Measurements from ENCODE around the gene PCP2. TPM values are rescaled to one million over a fixed set of nuclear protein-coding genes. Genes with fewer than 3 reads are reported as not detected.

PCP2 gene
- total RNA-seq, 1 donor from 2014 or later = 2.7 TPM

DNA sequence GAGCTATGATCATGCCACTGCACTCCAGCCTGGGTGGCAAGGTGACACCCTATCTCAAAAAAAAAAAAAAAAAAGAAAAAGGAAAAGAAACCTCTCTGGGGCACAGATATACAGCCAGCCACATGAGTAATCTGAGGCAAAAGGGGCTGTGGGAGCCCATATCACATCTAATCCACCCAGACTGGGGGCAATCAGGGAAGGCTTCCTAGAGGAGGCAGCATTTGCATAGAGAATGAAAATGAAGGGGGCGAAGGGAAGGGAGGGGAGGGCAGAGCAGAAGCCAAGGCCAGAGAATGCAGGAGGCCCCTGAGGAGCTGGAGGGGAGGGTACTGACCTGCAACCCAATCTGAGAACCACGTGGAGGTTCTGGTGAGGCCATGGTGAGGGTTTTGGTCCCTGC is 16.6 kb upstream of the PCP2 start:
- intact Hi-C loops (cut with micrococcal nuclease) = no loop called here
- TF ChIP-seq, protein P1, sequence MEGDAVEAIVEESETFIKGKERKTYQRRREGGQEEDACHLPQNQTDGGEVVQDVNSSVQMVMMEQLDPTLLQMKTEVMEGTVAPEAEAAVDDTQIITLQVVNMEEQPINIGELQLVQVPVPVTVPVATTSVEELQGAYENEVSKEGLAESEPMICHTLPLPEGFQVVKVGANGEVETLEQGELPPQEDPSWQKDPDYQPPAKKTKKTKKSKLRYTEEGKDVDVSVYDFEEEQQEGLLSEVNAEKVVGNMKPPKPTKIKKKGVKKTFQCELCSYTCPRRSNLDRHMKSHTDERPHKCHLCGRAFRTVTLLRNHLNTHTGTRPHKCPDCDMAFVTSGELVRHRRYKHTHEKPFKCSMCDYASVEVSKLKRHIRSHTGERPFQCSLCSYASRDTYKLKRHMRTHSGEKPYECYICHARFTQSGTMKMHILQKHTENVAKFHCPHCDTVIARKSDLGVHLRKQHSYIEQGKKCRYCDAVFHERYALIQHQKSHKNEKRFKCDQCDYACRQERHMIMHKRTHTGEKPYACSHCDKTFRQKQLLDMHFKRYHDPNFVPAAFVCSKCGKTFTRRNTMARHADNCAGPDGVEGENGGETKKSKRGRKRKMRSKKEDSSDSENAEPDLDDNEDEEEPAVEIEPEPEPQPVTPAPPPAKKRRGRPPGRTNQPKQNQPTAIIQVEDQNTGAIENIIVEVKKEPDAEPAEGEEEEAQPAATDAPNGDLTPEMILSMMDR (IDR thresholded peaks at IDR 0.05; ENCODE audit: borderline replicate concordance) = no peak
- Histone ChIP-seq H3K9me3 (replicated peaks) (no peaks in the 10 kb centered on the region), H3K36me3 (no peaks in the 10 kb centered on the region), H3K4me3 (no peak overlapping the region), H3K27me3 (ENCODE audit: low read depth) (peaks cover 25% of the 10 kb centered on the region), H3K4me1 (peaks cover 9% of the 10 kb centered on the region), H3K27ac (replicated peaks) (no peak overlapping the region)
- no peak for DNase-seq

DNA sequence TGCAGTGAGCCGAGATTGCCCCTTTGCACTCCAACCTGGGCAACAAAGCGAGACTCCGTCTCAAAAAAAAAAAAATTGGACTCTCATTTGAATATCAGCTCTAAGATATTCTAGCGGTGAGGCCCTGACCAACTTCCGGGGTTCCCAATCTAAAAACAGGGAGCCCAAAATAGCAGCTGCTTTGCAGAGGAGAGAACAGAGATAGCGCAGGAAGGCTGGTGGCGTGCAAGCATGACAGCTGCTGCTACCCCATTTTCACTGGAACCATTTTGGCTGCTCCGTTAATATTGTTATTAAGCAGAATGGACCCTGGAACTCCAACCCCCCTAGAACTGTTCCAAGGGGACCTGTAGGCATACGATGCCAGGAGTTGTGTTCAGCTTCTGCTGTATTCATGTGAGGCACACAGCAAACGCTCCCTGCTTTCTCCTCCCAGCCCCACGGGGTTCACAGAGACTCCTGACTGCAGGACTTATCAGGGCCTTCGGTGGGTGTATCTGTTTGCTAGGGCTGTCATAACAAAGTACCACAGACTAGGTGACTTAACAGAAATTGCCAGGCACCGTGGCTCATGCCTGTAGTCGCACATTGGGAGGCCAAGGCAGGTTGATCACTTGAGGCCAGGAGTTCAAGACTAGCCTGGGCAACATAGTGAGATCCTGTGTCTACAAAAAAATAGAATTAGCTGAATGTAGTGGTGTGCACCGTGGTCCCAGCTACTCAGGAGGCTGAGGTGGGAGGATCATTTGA is 14.9 kb upstream of the PCP2 start:
- DNase-seq = no peak
- Histone ChIP-seq H3K4me3 (no peak overlapping the region), H3K36me3 (no peaks in the 10 kb centered on the region), H3K9me3 (replicated peaks) (no peaks in the 10 kb centered on the region), H3K27me3 (ENCODE audit: low read depth) (peaks cover 32% of the 10 kb centered on the region), H3K4me1 (peaks cover 9% of the 10 kb centered on the region), H3K27ac (replicated peaks) (no peak overlapping the region)
- intact Hi-C loops (cut with micrococcal nuclease) = no loop called here
- TF ChIP-seq, protein P1 (IDR thresholded peaks at IDR 0.05; ENCODE audit: borderline replicate concordance) = no peak

DNA sequence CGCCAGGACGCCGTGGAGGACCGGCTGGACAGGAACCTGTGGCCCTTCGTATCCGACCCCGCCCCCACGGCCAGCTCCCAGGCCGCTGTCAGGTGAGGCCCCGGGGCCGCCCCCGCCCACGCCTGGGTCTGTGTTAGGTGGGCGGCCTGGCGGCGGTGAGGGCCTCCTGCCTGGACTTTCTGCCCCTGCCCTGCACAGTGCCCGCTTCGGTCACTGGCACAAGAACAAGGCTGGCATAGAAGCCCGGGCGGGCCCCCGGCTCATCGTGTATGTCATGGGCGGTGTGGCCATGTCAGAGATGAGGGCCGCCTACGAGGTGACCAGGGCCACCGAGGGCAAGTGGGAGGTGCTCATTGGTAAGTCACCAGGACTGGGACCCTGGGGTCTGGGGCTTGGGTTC is 13.6 kb upstream of the PCP2 start:
- peaks cover 6% of the 10 kb centered on the region for H3K4me1 ChIP-seq
- H3K27ac ChIP-seq (replicated peaks) = no peak overlapping the region
- peaks cover 34% of the 10 kb centered on the region for H3K27me3 ChIP-seq (ENCODE audit: low read depth)
- no peak overlapping the region for H3K4me3 ChIP-seq
- intact Hi-C loops (cut with micrococcal nuclease) = no loop called here
- TF ChIP-seq, protein P1 (IDR thresholded peaks at IDR 0.05; ENCODE audit: borderline replicate concordance) = no peak
- H3K9me3 ChIP-seq (replicated peaks) = no peaks in the 10 kb centered on the region
- H3K36me3 ChIP-seq = no peaks in the 10 kb centered on the region
- DNase-seq = no peak

DNA sequence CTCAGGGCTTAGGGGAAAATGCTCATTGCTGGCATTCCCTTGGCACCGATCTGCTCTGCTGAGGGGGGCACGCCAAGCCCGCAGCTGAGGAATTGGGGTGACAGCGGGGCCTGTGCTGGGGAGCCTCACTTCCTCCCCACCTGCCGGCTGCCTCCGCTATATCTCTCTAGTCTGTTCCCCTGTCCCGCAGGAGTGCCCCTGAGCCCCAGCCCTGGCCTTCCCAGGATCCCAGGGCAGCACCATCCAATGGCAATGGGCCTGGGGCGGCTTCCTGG is 12.8 kb upstream of the PCP2 start:
- no peak for DNase-seq
- TF ChIP-seq, protein P1 (IDR thresholded peaks at IDR 0.05; ENCODE audit: borderline replicate concordance) = no peak
- Histone ChIP-seq H3K9me3 (replicated peaks) (no peaks in the 10 kb centered on the region), H3K4me1 (peaks cover 5% of the 10 kb centered on the region), H3K27me3 (ENCODE audit: low read depth) (peaks cover 34% of the 10 kb centered on the region), H3K36me3 (no peaks in the 10 kb centered on the region), H3K4me3 (no peak overlapping the region), H3K27ac (replicated peaks) (no peak overlapping the region)
- intact Hi-C loops (cut with micrococcal nuclease) = no loop called here

DNA sequence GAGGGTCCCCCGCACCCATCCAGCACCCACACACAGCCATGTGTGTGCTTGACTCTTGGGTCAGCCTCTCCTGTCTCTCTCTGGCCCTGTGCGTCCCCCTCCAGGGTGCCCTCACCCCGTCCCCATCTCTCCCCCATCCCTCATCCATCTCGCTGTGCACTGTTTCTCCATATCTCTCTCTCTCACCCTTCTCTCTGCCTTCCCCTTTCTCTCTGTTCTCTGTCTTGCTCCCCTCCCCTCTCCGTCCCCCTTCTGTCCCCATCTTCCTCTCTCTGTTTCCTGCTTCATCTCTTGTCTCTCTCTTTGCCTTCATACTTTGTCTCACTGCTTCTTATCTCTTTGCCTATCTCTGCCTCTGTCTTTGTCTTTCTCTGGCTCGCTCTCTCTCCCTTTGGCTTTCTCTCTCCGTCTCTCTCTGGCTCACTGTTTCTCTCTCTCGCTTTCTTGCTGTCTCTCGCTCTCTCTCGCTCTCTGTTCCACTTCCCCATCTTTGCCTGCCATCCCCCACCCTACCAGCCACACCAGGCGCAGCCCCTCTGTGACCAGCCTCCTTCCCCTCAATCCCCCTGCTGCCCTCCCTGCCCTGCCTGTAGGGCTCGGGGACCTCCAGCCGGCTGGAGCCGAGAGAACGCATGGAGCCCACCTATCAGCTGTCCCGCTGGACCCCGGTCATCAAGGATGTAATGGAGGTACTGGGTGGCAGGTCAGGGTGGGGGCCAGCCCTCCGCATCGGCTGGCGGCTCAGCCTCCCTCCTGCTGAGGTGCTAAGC is 12.3 kb upstream of the PCP2 start:
- Histone ChIP-seq H3K4me1 (peaks cover 5% of the 10 kb centered on the region), H3K27me3 (ENCODE audit: low read depth) (peaks cover 29% of the 10 kb centered on the region), H3K4me3 (no peak overlapping the region), H3K36me3 (no peaks in the 10 kb centered on the region), H3K27ac (replicated peaks) (no peak overlapping the region), H3K9me3 (replicated peaks) (no peaks in the 10 kb centered on the region)
- TF ChIP-seq, protein P1 (IDR thresholded peaks at IDR 0.05; ENCODE audit: borderline replicate concordance) = no peak
- intact Hi-C loops (cut with micrococcal nuclease) = no loop called here
- no peak for DNase-seq
